Measurements from ENCODE around the gene RAD52.

DNA sequence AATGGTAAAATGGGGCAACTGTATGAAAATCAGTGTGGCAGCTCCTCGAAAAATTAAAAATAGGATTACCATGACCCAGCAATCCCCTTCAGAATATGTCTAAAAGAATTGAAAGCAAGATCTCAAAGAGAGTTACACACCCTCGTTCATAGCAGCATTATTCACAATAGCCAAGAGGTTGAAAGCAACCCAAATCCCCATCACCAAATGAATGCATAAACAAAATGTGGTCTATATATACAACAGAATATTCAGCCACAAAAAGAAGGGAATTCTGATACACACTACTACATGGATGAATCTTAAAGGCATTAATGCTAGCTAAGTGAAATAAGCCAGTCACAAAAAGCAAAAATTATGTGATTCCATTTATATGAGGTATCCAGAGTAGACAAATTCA is 27.2 kb downstream of the RAD52 start:
- TF ChIP-seq, protein P1, sequence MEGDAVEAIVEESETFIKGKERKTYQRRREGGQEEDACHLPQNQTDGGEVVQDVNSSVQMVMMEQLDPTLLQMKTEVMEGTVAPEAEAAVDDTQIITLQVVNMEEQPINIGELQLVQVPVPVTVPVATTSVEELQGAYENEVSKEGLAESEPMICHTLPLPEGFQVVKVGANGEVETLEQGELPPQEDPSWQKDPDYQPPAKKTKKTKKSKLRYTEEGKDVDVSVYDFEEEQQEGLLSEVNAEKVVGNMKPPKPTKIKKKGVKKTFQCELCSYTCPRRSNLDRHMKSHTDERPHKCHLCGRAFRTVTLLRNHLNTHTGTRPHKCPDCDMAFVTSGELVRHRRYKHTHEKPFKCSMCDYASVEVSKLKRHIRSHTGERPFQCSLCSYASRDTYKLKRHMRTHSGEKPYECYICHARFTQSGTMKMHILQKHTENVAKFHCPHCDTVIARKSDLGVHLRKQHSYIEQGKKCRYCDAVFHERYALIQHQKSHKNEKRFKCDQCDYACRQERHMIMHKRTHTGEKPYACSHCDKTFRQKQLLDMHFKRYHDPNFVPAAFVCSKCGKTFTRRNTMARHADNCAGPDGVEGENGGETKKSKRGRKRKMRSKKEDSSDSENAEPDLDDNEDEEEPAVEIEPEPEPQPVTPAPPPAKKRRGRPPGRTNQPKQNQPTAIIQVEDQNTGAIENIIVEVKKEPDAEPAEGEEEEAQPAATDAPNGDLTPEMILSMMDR (IDR thresholded peaks at IDR 0.05): no peak
- TF ChIP-seq, protein P2, sequence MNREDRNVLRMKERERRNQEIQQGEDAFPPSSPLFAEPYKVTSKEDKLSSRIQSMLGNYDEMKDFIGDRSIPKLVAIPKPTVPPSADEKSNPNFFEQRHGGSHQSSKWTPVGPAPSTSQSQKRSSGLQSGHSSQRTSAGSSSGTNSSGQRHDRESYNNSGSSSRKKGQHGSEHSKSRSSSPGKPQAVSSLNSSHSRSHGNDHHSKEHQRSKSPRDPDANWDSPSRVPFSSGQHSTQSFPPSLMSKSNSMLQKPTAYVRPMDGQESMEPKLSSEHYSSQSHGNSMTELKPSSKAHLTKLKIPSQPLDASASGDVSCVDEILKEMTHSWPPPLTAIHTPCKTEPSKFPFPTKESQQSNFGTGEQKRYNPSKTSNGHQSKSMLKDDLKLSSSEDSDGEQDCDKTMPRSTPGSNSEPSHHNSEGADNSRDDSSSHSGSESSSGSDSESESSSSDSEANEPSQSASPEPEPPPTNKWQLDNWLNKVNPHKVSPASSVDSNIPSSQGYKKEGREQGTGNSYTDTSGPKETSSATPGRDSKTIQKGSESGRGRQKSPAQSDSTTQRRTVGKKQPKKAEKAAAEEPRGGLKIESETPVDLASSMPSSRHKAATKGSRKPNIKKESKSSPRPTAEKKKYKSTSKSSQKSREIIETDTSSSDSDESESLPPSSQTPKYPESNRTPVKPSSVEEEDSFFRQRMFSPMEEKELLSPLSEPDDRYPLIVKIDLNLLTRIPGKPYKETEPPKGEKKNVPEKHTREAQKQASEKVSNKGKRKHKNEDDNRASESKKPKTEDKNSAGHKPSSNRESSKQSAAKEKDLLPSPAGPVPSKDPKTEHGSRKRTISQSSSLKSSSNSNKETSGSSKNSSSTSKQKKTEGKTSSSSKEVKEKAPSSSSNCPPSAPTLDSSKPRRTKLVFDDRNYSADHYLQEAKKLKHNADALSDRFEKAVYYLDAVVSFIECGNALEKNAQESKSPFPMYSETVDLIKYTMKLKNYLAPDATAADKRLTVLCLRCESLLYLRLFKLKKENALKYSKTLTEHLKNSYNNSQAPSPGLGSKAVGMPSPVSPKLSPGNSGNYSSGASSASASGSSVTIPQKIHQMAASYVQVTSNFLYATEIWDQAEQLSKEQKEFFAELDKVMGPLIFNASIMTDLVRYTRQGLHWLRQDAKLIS (CRISPR knock-in tag; IDR thresholded peaks at IDR 0.05; ENCODE audit: borderline replicate concordance): no peak
- TF ChIP-seq ZNF232 (CRISPR knock-in tag; IDR thresholded peaks at IDR 0.05) (no peak), SP1 (CRISPR knock-in tag; conservative IDR thresholded peaks at IDR 0.05) (no peak), NR1H2 (CRISPR knock-in tag; IDR thresholded peaks at IDR 0.05) (no peak)
- TF ChIP-seq, protein P3, sequence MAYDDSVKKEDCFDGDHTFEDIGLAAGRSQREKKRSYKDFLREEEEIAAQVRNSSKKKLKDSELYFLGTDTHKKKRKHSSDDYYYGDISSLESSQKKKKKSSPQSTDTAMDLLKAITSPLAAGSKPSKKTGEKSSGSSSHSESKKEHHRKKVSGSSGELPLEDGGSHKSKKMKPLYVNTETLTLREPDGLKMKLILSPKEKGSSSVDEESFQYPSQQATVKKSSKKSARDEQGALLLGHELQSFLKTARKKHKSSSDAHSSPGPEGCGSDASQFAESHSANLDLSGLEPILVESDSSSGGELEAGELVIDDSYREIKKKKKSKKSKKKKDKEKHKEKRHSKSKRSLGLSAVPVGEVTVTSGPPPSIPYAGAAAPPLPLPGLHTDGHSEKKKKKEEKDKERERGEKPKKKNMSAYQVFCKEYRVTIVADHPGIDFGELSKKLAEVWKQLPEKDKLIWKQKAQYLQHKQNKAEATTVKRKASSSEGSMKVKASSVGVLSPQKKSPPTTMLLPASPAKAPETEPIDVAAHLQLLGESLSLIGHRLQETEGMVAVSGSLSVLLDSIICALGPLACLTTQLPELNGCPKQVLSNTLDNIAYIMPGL (CRISPR knock-in tag; IDR thresholded peaks at IDR 0.05): no peak

Data from WTC11 (cell line).